Activated CD4-positive, CD25-positive, alpha-beta regulatory T cell (primary cell): ENCODE measurements around the gene PDZD7.

Experiments used
- DNase-seq, 4 experiments: peaks; one replicate each; lab custom pipeline; 2025; lab: John Stamatoyannopoulos, UW

The PDZD7 gene

DNA sequence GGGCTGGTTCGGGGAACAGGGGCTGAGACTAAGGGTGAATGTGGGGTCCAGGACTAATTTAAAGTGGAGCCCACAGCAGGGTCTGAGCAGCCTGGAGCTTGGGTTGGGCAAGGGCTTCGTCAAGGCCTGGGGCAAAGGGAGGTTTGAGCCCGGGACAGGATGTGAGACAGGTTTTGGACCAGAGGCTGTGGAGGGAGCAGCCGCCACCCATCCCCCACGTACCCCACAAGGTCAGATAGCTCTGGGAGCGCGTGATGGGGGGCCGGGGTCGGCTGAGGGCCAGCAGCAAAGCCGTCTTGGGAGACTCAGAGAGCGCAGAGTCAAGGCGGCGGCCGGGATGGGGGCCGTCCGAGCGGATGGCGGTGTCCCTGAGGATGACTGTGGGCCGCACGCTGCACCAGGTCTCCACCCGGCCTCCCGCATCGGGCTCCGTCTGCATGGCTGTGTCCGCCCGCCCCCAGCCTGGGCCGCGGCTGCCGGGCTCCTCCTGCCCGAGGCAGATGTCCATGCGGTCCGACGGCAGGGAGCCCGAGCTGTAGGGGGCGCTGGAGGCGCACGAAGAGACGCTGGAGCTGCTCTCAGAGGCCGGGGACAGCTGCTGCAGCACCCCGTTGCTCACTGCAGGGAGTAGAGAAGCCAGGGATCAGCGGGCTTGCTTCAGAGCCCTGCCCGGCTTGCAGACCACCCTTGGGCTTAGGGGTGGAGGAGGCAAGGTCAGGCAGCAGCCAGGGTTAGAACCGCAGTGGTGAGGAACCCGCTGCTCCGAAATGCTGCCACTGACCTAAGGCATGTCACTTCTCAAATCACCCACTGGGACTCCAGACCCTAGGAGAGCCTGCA lies 12.1 kb downstream of the PDZD7 start:
- peak; percentile 39 to 61 (median 50) for DNase-seq

GRCh38 chr10:101018118-101018599 lies 12.8 kb downstream of the PDZD7 start:
- no peak for DNase-seq

- DNase-seq = no peak
Measured at GRCh38 chr10:101016814-101017213, 14.1 kb downstream of the PDZD7 start.

- no peak for DNase-seq
Measured at GRCh38 chr10:101015582-101015973, 15.4 kb downstream of the PDZD7 start.

GRCh38 chr10:101014966-101015581 lies 15.9 kb downstream of the PDZD7 start:
- no peak for DNase-seq

- DNase-seq = peak; percentile 33 to 70 (median 52)
Measured at GRCh38 chr10:101014230-101014884, 16.6 kb downstream of the PDZD7 start.

GRCh38 chr10:101013365-101013825 lies 17.5 kb downstream of the PDZD7 start:
- DNase-seq = no peak

- peak; percentile 51 to 59 (median 58) for DNase-seq
Measured at GRCh38 chr10:101012525-101013364, 18.2 kb downstream of the PDZD7 start.

GRCh38 chr10:101011517-101012423 lies 19.2 kb downstream of the PDZD7 start:
- no peak for DNase-seq

GRCh38 chr10:101010329-101010728 lies 20.6 kb downstream of the PDZD7 start:
- DNase-seq = no peak

- DNase-seq = no peak
Measured at GRCh38 chr10:101008823-101009423, 22.0 kb downstream of the PDZD7 start.

DNA sequence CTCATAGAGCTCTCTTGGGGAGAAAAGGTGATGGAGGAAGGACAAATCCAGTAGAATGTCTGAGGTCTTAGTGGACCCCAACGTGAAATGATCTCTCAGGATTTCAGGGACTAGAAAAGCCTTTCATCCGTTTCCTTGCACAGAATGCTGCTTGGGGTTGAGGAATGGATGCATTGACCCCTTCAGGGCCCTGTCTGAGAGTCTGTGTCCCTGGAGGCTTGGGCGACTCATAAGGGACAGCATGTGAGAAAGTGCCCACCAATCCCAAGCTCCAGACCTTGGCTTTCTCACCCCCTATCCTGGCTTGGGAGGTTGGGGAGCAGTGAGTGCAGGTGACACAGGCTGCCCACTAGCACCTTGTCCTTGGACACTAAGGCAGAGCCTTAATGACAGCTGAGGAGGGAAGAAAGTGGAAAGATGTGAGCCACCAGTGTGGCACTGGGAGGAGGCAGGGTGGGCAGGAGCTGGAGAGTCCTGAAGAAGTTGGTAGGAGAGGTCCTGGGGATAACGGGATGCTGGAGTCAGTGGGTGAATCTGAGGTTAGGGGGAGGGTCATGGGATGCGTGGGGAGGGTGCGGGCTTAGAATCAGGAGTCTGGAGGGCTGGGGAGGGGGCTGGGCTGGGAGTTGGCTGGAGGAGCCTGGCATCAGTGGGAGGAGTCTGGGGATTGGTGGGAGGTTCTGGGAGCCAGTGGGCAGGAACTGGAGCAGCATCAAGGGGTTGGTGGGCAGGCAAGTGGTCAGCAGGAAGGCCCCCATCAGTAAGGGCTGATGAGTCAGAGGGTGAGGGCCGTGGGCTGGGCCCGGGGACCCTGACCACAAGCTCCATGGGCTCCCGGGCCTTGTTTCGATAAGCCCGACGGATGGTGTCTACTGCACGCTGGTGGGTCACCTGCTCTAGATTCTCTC lies 22.8 kb downstream of the PDZD7 start:
- no peak for DNase-seq

DNA sequence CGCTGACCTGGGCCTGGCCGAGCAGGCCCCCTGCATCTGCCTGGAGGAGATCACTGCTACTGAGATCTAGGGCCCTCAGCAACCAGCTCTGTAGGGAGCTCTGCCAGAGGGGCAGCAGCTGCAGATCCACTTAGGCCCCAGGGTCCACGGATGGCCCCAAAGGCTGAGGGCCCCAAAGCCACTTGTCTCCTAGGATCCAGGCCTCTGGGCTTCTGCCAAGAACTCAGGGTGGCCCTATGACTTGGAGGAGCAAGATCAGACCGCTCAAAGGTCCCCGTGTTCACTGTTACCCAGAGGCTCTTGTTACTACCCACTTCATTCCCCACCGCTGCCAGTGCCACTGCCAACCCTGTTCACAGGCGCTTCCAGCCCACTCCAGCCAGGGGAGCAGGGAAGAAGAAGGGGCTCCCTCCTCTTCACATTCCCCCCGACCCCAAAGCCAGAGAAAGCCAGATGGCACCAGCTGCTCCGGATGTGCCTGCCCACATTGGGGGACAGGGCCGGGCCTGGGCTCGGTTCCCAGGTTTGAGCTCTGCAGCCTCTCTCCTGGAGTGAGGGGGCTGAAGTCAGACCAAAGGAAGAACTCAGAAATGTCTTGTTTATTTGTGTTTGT lies 23.7 kb downstream of the PDZD7 start:
- no peak for DNase-seq

- DNase-seq = no peak
Measured at GRCh38 chr10:101006593-101007098, 24.3 kb downstream of the PDZD7 start.

- no peak for DNase-seq
Measured at GRCh38 chr10:101005869-101006567, 24.9 kb downstream of the PDZD7 start.

DNA sequence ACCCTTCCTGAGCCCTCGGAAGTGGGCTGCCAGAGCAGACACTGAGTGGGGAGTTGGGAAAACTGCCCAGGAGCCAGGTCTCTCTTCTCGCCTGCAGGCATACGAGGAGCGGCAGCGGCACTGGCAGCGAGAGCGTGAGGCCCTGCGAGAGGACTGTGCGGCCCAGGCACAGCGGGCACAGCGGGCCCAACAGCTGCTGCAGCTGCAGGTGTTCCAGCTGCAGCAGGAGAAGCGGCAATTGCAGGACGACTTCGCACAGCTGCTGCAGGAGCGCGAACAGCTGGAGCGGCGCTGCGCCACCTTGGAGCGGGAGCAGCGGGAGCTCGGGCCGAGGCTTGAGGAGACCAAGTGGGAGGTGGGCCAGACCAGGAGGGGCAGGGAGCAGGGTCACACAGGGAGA lies 25.6 kb downstream of the PDZD7 start:
- no peak for DNase-seq

GRCh38 chr10:101003639-101004206 lies 27.2 kb downstream of the PDZD7 start:
- no peak for DNase-seq

DNA sequence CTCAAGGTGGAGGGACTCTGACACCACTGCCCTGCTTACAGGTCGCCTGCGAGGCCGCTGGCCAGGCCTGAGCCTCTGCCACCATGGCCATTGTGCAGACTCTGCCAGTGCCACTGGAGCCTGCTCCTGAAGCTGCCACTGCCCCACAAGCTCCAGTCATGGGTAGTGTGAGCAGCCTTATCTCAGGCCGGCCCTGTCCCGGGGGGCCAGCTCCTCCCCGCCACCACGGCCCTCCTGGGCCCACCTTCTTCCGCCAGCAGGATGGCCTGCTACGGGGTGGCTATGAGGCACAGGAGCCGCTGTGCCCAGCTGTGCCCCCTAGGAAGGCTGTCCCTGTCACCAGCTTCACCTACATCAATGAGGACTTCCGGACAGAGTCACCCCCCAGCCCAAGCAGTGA lies 28.5 kb downstream of the PDZD7 start:
- no peak for DNase-seq
